DND-41 (cell line): ENCODE results near the gene EXD3.

Experiments
- ATAC-seq: fragments of 200-7000 bp; cut with Tn5 transposase; 3 replicates; pipeline ENCODE4 v1.9.1; 2021; ENCODE audit warnings: low read depth; ENCODE audit not compliant: insufficient read depth
- DNase-seq: peaks from one replicate; pipeline ENCODE4 v3.0.0-alpha.2; 2020
- H2AFZ ChIP-seq: 2 replicates; pipeline ENCODE4 v1.6.0; 2012; ENCODE audit warnings: low read depth, low read length
- H3K27ac ChIP-seq: 2 replicates; pipeline ENCODE4 v1.5.1; 2012; ENCODE audit warnings: low read length, inconsistent platforms
- H3K27me3 ChIP-seq: fragments of 200-600 bp; sonication (generic); 2 replicates; pipeline ENCODE4 v1.6.0; 2012; ENCODE audit warnings: low read length, mild to moderate bottlenecking, inconsistent platforms; ENCODE audit not compliant: insufficient read depth, poor library complexity
- H3K36me3 ChIP-seq: 2 replicates; pipeline ENCODE4 v1.5.1; 2012; ENCODE audit warnings: low read length, inconsistent platforms; ENCODE audit not compliant: insufficient read depth
- H3K4me1 ChIP-seq: 2 replicates; pipeline ENCODE4 v1.5.1; 2012; ENCODE audit warnings: mild to moderate bottlenecking, low read length; ENCODE audit not compliant: insufficient read depth
- H3K4me2 ChIP-seq: 2 replicates; pipeline ENCODE4 v1.6.0; 2012; ENCODE audit warnings: mild to moderate bottlenecking, moderate library complexity, low read length, inconsistent platforms; ENCODE audit not compliant: insufficient read depth
- H3K4me3 ChIP-seq, 2 experiments: fragments of 200-600 bp in 1 of 2; shearing (Covaris generic) in 1 of 2; 2 replicates each; pipeline ENCODE4 v1.5.1; 2012 to 2016; ENCODE audit warnings: inconsistent platforms in 2 of 2, low read length in 2 of 2, mild to moderate bottlenecking in 2 of 2, low read depth in 1 of 2, moderate library complexity in 1 of 2
- H3K79me2 ChIP-seq: 2 replicates; pipeline ENCODE4 v1.6.0; 2012; ENCODE audit warnings: low read length, inconsistent platforms; ENCODE audit not compliant: insufficient read depth
- H3K9ac ChIP-seq: 2 replicates; pipeline ENCODE4 v1.6.0; 2012; ENCODE audit warnings: low read depth, mild to moderate bottlenecking, inconsistent platforms, low read length, moderate library complexity
- H3K9me3 ChIP-seq: 2 replicates; pipeline ENCODE4 v1.5.1; 2012; ENCODE audit warnings: low read length, moderate library complexity, mild to moderate bottlenecking, inconsistent platforms; ENCODE audit not compliant: insufficient read depth, severe bottlenecking
- H4K20me1 ChIP-seq: 2 replicates; pipeline ENCODE4 v1.6.0; 2012; ENCODE audit warnings: low read length; ENCODE audit not compliant: insufficient read depth
- CTCF ChIP-seq: IDR thresholded peaks from 2 replicates; pipeline ENCODE4 v1.5.1; 2012; ENCODE audit warnings: borderline replicate concordance, low read length, moderate library complexity, mild to moderate bottlenecking; ENCODE audit not compliant: poor library complexity, severe bottlenecking; ENCODE audit errors: extremely low read depth
- EZH2 ChIP-seq: IDR thresholded peaks from 3 replicates; pipeline ENCODE4 v1.6.1; 2012; ENCODE audit warnings: borderline replicate concordance, low read depth, mild to moderate bottlenecking, moderate library complexity, low read length, inconsistent platforms; ENCODE audit not compliant: severe bottlenecking

The EXD3 gene

GRCh38 chr9:137366891-137367381, 56.0 kb downstream of the EXD3 start:
- H3K4me1 ChIP-seq, result no peaks in the 10 kb centered on the region
- no peak overlapping the region for H3K27ac ChIP-seq

DNA sequence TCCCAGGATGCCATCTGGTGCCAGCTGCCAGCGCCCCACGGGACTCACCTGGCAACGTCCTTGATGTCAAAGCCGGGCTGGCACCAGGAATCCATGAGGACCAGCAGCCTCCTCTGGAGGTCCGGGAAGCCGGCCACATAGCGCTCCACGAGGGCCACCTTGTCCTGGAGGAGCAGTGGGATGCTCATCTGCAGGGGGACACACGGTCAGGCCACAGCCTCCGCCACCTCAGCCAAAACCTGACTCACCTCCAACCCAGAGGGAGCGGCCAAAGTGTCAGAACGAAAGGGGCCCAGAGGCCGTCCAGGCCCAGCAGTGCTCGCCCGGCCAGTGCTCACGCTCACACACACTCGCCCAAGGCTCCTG, 56.5 kb downstream of the EXD3 start:
- no peaks in the 10 kb centered on the region for H3K4me1 ChIP-seq
- no peak overlapping the region for H3K4me3 ChIP-seq
- no peak overlapping the region for H3K9ac ChIP-seq
- H3K27ac ChIP-seq, result no peak overlapping the region
- ATAC-seq, result no peak
- no peaks in the 10 kb centered on the region for H3K36me3 ChIP-seq
- no peak for DNase-seq
- H3K27me3 ChIP-seq, result no peaks in the 10 kb centered on the region
- peaks cover 5% of the 10 kb centered on the region for H3K9me3 ChIP-seq
- no peak overlapping the region for H3K4me2 ChIP-seq
- H4K20me1 ChIP-seq, result no peaks in the 10 kb centered on the region
- no peaks in the 10 kb centered on the region for H3K79me2 ChIP-seq
- TF ChIP-seq CTCF, result no peak
- no peak for TF ChIP-seq EZH2
- H2AFZ ChIP-seq, result no peak overlapping the region

More at GRCh38 chr9:137366891-137367381, 56.0 kb downstream of the EXD3 start:
- Histone ChIP-seq H3K36me3 (no peaks in the 10 kb centered on the region), H3K4me2 (no peak overlapping the region), H3K4me3 (no peak overlapping the region), H2AFZ (no peak overlapping the region), H4K20me1 (no peaks in the 10 kb centered on the region), H3K79me2 (no peaks in the 10 kb centered on the region), H3K9ac (no peak overlapping the region), H3K27me3 (no peaks in the 10 kb centered on the region), H3K9me3 (peaks cover 5% of the 10 kb centered on the region)
- TF ChIP-seq EZH2 (no peak), CTCF (no peak)
- DNase-seq (no peak), ATAC-seq (no peak)

DNA sequence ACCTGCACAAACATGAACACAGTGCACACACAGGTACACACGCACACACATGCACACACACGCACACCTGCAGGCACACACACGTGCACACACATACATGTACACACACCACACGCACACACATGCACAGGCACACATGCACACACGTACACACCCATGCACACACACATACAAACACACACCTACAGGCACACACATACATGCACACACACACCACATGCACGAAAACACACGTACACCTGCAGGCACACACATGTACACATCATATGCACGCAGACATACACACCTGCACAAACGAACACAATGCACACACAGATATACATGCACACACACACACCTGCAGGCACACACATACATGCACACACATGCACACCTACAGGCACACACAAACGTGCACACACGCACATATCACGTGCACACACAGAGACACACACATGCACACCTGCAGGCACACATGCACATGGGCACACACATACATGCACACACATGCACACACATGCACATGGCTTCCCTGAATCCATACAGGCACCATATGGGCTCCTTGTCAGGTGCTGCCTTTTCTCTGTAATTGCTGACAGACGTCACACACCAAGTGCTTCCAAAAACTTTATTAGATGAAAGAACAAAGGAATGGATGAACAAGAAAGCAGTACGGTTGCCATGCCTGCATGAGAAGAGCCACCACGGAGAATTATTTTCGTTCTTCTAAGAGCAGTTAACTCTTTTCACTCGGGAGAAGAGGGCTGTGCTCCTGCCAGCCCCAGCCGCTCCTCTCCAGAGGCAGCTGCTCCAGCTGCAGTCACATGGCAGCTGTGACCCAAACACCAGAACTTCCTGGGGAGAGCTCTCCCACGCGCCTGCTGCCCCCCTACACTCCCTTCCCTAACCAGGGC, 57.2 kb downstream of the EXD3 start:
- no peak overlapping the region for H3K4me2 ChIP-seq
- no peak for ATAC-seq

More for the DNA sequence above, 57.2 kb downstream of the EXD3 start:
- peaks cover 5% of the 10 kb centered on the region for H3K9me3 ChIP-seq
- no peak overlapping the region for H3K9ac ChIP-seq
- no peak overlapping the region for H3K27ac ChIP-seq
- no peaks in the 10 kb centered on the region for H3K79me2 ChIP-seq
- H3K4me1 ChIP-seq, result no peaks in the 10 kb centered on the region
- no peaks in the 10 kb centered on the region for H3K36me3 ChIP-seq
- H3K27me3 ChIP-seq, result no peaks in the 10 kb centered on the region
- TF ChIP-seq EZH2 (no peak), CTCF (no peak)
- H3K4me3 ChIP-seq, result no peak overlapping the region
- H4K20me1 ChIP-seq, result no peaks in the 10 kb centered on the region
- H2AFZ ChIP-seq, result no peak overlapping the region
- no peak for DNase-seq
